Neutrophil (primary cell): Measurements from ENCODE around the gene PER1.

Experiments
- H3K27ac ChIP-seq: fragments of 200-600 bp; sonication (generic); 2 replicates; pipeline ENCODE4 v1.5.1; 2016; ENCODE audit warnings: mild to moderate bottlenecking, moderate library complexity
- H3K27me3 ChIP-seq: fragments of 200-600 bp; sonication (generic); 2 replicates; pipeline ENCODE4 v1.6.0; 2016; ENCODE audit warnings: mild to moderate bottlenecking
- H3K36me3 ChIP-seq: fragments of 200-600 bp; sonication (generic); 2 replicates; pipeline ENCODE4 v1.5.1; 2017
- H3K4me1 ChIP-seq, 2 experiments: fragments of 200-600 bp in 1 of 2; sonication (generic) in 1 of 2; 1 replicate in 1 of 2; 2 replicates in 1 of 2; pipeline versions ENCODE4 v1.5.1 to v1.6.1; 2013 to 2016; ENCODE audit warnings: low read depth in 1 of 2, low read length in 1 of 2, mild to moderate bottlenecking in 1 of 2, moderate library complexity in 1 of 2; ENCODE audit not compliant: control insufficient read depth in 1 of 2, insufficient read depth in 1 of 2
- H3K4me3 ChIP-seq, 2 experiments: fragments of 200-600 bp in 1 of 2; sonication (generic) in 1 of 2; 1 replicate in 1 of 2; 2 replicates in 1 of 2; pipeline ENCODE4 v1.5.1; 2013 to 2016; ENCODE audit warnings: low read depth in 1 of 2, low read length in 1 of 2, mild to moderate bottlenecking in 1 of 2, moderate library complexity in 1 of 2
- H3K9me3 ChIP-seq: fragments of 200-600 bp; sonication (generic); 2 replicates; pipeline ENCODE4 v1.5.1; 2016
- CTCF ChIP-seq: fragments of 200-600 bp; sonication (generic); IDR thresholded peaks from 2 replicates; pipeline ENCODE4 v1.5.1; 2016; ENCODE audit warnings: antibody characterized with exemption

The PER1 gene

GRCh38 chr17:8141741-8142140 is 10.5 kb downstream of the PER1 start:
- Histone ChIP-seq H3K27ac (no peak overlapping the region), H3K36me3 (no peaks in the 10 kb centered on the region), H3K4me1 (peaks cover 25 to 29% of the 10 kb centered on the region in 2 experiments), H3K9me3 (no peaks in the 10 kb centered on the region), H3K4me3 (no peak overlapping the region), H3K27me3 (peaks cover 17% of the 10 kb centered on the region)
- TF ChIP-seq CTCF: no peak

GRCh38 chr17:8141045-8141444 is 11.2 kb downstream of the PER1 start:
- no peak for TF ChIP-seq CTCF
- H3K36me3 ChIP-seq: no peaks in the 10 kb centered on the region
- H3K27ac ChIP-seq: no peak overlapping the region
- H3K27me3 ChIP-seq: peaks cover 23% of the 10 kb centered on the region
- peaks cover 25 to 29% of the 10 kb centered on the region in 2 experiments for H3K4me1 ChIP-seq
- H3K9me3 ChIP-seq: no peaks in the 10 kb centered on the region
- H3K4me3 ChIP-seq: no peak overlapping the region

- peaks cover 25 to 29% of the 10 kb centered on the region in 2 experiments for H3K4me1 ChIP-seq
- no peaks in the 10 kb centered on the region for H3K36me3 ChIP-seq
- peak overlapping the region; percentile 20 for H3K27ac ChIP-seq
- H3K4me3 ChIP-seq: no peak overlapping the region
- H3K27me3 ChIP-seq: peaks cover 30% of the 10 kb centered on the region
- TF ChIP-seq CTCF: no peak
- H3K9me3 ChIP-seq: no peaks in the 10 kb centered on the region
Observed at GRCh38 chr17:8140065-8141029, 11.9 kb downstream of the PER1 start.

- H3K36me3 ChIP-seq: no peaks in the 10 kb centered on the region
- peak; percentile 86 for TF ChIP-seq CTCF
- H3K4me1 ChIP-seq: peaks cover 25 to 29% of the 10 kb centered on the region in 2 experiments
- no peaks in the 10 kb centered on the region for H3K9me3 ChIP-seq
- H3K27me3 ChIP-seq: peaks cover 39% of the 10 kb centered on the region
- H3K4me3 ChIP-seq: peak overlapping the region; percentile 38 to 63
- peak overlapping the region; percentile 53 for H3K27ac ChIP-seq
Observed at GRCh38 chr17:8138672-8139371, 13.4 kb downstream of the PER1 start.

GRCh38 chr17:8138374-8138671 is 13.9 kb downstream of the PER1 start:
- Histone ChIP-seq H3K4me3 (peak overlapping the region; percentile 38 to 63), H3K27ac (peak overlapping the region; percentile 53), H3K36me3 (no peaks in the 10 kb centered on the region), H3K9me3 (no peaks in the 10 kb centered on the region), H3K27me3 (peaks cover 40% of the 10 kb centered on the region), H3K4me1 (peaks cover 25 to 29% of the 10 kb centered on the region in 2 experiments)
- TF ChIP-seq CTCF: no peak
